Left hindlimb (tissue), 1 donor: Measurements from ENCODE around the gene PDGFRB.

Experiments
- DNase-seq: peaks from one replicate; pipeline ENCODE4 v3.0.0-alpha.2; 2018

PDGFRB gene

GRCh38 chr5:150143350-150144245, 12.0 kb downstream of the PDGFRB start:
- peak; percentile 67 for DNase-seq

GRCh38 chr5:150142959-150143349, 12.7 kb downstream of the PDGFRB start:
- no peak for DNase-seq

- no peak for DNase-seq
Measured at GRCh38 chr5:150142185-150142958, 13.3 kb downstream of the PDGFRB start.

- DNase-seq: no peak
Measured at GRCh38 chr5:150141544-150142184, 14.0 kb downstream of the PDGFRB start.

GRCh38 chr5:150140830-150141229, 14.8 kb downstream of the PDGFRB start:
- DNase-seq: no peak

GRCh38 chr5:150139334-150139733, 16.3 kb downstream of the PDGFRB start:
- DNase-seq: no peak

- peak; percentile 86 for DNase-seq
Measured at GRCh38 chr5:150138551-150139265, 16.9 kb downstream of the PDGFRB start.

- DNase-seq: no peak
Measured at GRCh38 chr5:150137997-150138396, 17.6 kb downstream of the PDGFRB start.

- no peak for DNase-seq
Measured at GRCh38 chr5:150137168-150137957, 18.3 kb downstream of the PDGFRB start.

- DNase-seq: no peak
Measured at GRCh38 chr5:150136305-150137167, 19.1 kb downstream of the PDGFRB start.

GRCh38 chr5:150135557-150136304, 19.9 kb downstream of the PDGFRB start:
- DNase-seq: no peak

GRCh38 chr5:150134198-150134588, 21.5 kb downstream of the PDGFRB start:
- no peak for DNase-seq

- DNase-seq: no peak
Measured at GRCh38 chr5:150133581-150134197, 22.0 kb downstream of the PDGFRB start.

- DNase-seq: no peak
Measured at GRCh38 chr5:150132740-150133139, 22.9 kb downstream of the PDGFRB start.

GRCh38 chr5:150131978-150132694, 23.5 kb downstream of the PDGFRB start:
- no peak for DNase-seq

GRCh38 chr5:150131461-150131860, 24.2 kb downstream of the PDGFRB start:
- DNase-seq: no peak

- DNase-seq: no peak
Measured at GRCh38 chr5:150130493-150130922, 25.1 kb downstream of the PDGFRB start.

GRCh38 chr5:150129813-150130492, 25.7 kb downstream of the PDGFRB start:
- DNase-seq: peak; percentile 71
